K562 (cell line): Measurements from ENCODE around the gene NME7. TPM values are rescaled to one million over a fixed set of nuclear protein-coding genes. Genes with fewer than 3 reads are reported as not detected.

Experiments used
- AFF4 ChIP-seq: sonication (generic); formaldehyde crosslinking; IDR thresholded peaks from 2 replicates; pipeline ENCODE4 v1.8.0; 2023; ENCODE audit warnings: mild to moderate bottlenecking, missing genetic modification reagents
- CHCHD3 ChIP-seq: fragments of 250-450 bp; sonication (Bioruptor Pico); IDR thresholded peaks from 2 replicates; pipeline ENCODE4 v2.1.2; 2022; ENCODE audit warnings: mild to moderate bottlenecking
- ESRRB ChIP-seq: fragments of 250-450 bp; sonication (Bioruptor Pico); IDR thresholded peaks from 2 replicates; pipeline ENCODE4 v1.5.0; 2020; ENCODE audit warnings: mild to moderate bottlenecking, moderate library complexity, borderline replicate concordance
- HMG20B ChIP-seq: fragments of 250-450 bp; sonication (Bioruptor Pico); IDR thresholded peaks from 2 replicates; pipeline ENCODE4 v1.5.0; 2021; ENCODE audit warnings: mild to moderate bottlenecking
- PHF20 ChIP-seq: fragments of 450-650 bp; IDR thresholded peaks from 2 replicates; pipeline ENCODE4 v1.6.1; 2018; ENCODE audit not compliant: partially characterized antibody
- RFX7 ChIP-seq: fragments of 250-450 bp; sonication (Bioruptor Pico); IDR thresholded peaks from 2 replicates; pipeline ENCODE4 v1.5.1; 2021; ENCODE audit warnings: mild to moderate bottlenecking
- SMAD3 ChIP-seq: fragments of 450-650 bp; formaldehyde crosslinking; conservative IDR thresholded peaks from 2 replicates; pipeline ENCODE4 v1.4.0; 2020; ENCODE audit warnings: mild to moderate bottlenecking
- SP1 ChIP-seq: sonication (generic); formaldehyde crosslinking; IDR thresholded peaks from 2 replicates; pipeline ENCODE4 v1.8.1; 2022; ENCODE audit warnings: mild to moderate bottlenecking, missing genetic modification reagents
- ZNF324 ChIP-seq: fragments of 250-450 bp; sonication (Bioruptor Pico); IDR thresholded peaks from 2 replicates; pipeline ENCODE4 v1.4.0; 2020; ENCODE audit warnings: mild to moderate bottlenecking
- ZNF507 ChIP-seq: conservative IDR thresholded peaks from 2 replicates; pipeline ENCODE4 v1.6.1; 2017; ENCODE audit warnings: missing genetic modification characterization, missing compliant biosample characterization
- polyA plus RNA-seq, 8 experiments: library from polyadenylated mRNA; depleted of rRNA in 4 of 8; stranded (reverse) in 5 of 8; unstranded in 3 of 8; fragments of >200 nt; fragmentation: Nextera tagmentation in 2 of 8; fragmentation: Illumina TruSeq in 1 of 8; extraction: Ambion mirVana in 2 of 8; extraction: Trizol in 1 of 8; gene quantifications; 2 replicates each; pipeline versions ENCODE4 v1.2.1 to v1.2.3, GENCODE V29; 2011 to 2014; ENCODE audit warnings: inconsistent platforms in 1 of 8, missing spikeins in 1 of 8
- total RNA-seq, 7 experiments: library from RNA; depleted of rRNA in 6 of 7; stranded (reverse); fragments of >200 nt in 6 of 7; fragmentation: Illumina TruSeq in 2 of 7; extraction: Trizol in 2 of 7; gene quantifications; 2 replicates each; pipeline versions ENCODE4 v1.2.1 to v1.2.3, GENCODE V29; 2011 to 2021; ENCODE audit warnings: low replicate concordance in 1 of 7
- TF ChIP-seq, protein P1 (sequence below): fragments of 450-650 bp; IDR thresholded peaks from 2 replicates; pipeline ENCODE4 v1.6.1; 2017; ENCODE audit warnings: mild to moderate bottlenecking, moderate library complexity
- TF ChIP-seq, protein P2 (sequence below): fragments of 150-350 bp; IDR thresholded peaks from 2 replicates; pipeline ENCODE4 v1.6.1; 2014; ENCODE audit warnings: low read depth, mild to moderate bottlenecking, low read length, borderline replicate concordance

Gene NME7
- total and polyA plus RNA-seq, 9 of the 15 experiments (the other 6 are each of a cell fraction or from before 2014, with no cell fraction given), result 7.9 to 43.2 (median 23.9) TPM

GRCh38 chr1:169103002-169103401 is 264.6 kb downstream of the NME7 start (continued):
- TF ChIP-seq AFF4 (CRISPR knock-in tag) (no peak), ESRRB (CRISPR knock-in tag) (no peak), RFX7 (CRISPR knock-in tag) (no peak), ZNF507 (tag) (no peak), CHCHD3 (CRISPR knock-in tag) (no peak), HMG20B (CRISPR knock-in tag) (no peak), SP1 (CRISPR knock-in tag) (no peak), SMAD3 (CRISPR knock-in tag) (no peak), ZNF324 (CRISPR knock-in tag) (no peak), PHF20 (no peak)
- TF ChIP-seq, protein P1, sequence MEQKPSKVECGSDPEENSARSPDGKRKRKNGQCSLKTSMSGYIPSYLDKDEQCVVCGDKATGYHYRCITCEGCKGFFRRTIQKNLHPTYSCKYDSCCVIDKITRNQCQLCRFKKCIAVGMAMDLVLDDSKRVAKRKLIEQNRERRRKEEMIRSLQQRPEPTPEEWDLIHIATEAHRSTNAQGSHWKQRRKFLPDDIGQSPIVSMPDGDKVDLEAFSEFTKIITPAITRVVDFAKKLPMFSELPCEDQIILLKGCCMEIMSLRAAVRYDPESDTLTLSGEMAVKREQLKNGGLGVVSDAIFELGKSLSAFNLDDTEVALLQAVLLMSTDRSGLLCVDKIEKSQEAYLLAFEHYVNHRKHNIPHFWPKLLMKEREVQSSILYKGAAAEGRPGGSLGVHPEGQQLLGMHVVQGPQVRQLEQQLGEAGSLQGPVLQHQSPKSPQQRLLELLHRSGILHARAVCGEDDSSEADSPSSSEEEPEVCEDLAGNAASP, result no peak
- TF ChIP-seq, protein P2, sequence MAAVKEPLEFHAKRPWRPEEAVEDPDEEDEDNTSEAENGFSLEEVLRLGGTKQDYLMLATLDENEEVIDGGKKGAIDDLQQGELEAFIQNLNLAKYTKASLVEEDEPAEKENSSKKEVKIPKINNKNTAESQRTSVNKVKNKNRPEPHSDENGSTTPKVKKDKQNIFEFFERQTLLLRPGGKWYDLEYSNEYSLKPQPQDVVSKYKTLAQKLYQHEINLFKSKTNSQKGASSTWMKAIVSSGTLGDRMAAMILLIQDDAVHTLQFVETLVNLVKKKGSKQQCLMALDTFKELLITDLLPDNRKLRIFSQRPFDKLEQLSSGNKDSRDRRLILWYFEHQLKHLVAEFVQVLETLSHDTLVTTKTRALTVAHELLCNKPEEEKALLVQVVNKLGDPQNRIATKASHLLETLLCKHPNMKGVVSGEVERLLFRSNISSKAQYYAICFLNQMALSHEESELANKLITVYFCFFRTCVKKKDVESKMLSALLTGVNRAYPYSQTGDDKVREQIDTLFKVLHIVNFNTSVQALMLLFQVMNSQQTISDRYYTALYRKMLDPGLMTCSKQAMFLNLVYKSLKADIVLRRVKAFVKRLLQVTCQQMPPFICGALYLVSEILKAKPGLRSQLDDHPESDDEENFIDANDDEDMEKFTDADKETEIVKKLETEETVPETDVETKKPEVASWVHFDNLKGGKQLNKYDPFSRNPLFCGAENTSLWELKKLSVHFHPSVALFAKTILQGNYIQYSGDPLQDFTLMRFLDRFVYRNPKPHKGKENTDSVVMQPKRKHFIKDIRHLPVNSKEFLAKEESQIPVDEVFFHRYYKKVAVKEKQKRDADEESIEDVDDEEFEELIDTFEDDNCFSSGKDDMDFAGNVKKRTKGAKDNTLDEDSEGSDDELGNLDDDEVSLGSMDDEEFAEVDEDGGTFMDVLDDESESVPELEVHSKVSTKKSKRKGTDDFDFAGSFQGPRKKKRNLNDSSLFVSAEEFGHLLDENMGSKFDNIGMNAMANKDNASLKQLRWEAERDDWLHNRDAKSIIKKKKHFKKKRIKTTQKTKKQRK, result no peak
- TF ChIP-seq, all 486 proteins: peak for 0
